ENCODE data around the gene CNEP1R1.

CNEP1R1 gene, protein sequence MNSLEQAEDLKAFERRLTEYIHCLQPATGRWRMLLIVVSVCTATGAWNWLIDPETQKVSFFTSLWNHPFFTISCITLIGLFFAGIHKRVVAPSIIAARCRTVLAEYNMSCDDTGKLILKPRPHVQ
- total RNA-seq, result 11.3 to 33.5 (median 26.4) reads per million in 9 experiments

- H3K9me3 Mint-ChIP-seq, result no peaks in the 10 kb centered on the region
- peak within 1 kb of the TSS; percentile 90 to 96 for H3K4me3 Mint-ChIP-seq
- ATAC-seq (replicated peaks) (peak; percentile 97), DNase-seq (peak; percentile 93 to 98 (median 96))
- peaks cover 20% of the 10 kb centered on the region for H3K36me3 Mint-ChIP-seq (ENCODE audit: insufficient read depth)
- no peaks in the 10 kb centered on the region for H3K27me3 Mint-ChIP-seq
- peak within 1 kb of the TSS; percentile 93 to 94 for H3K27ac Mint-ChIP-seq
- peaks cover 5 to 15% of the 10 kb centered on the region in 2 donors for H3K4me1 Mint-ChIP-seq (ENCODE audit: low read depth in 2 of 2)
Observed at GRCh38 chr16:50024684-50025536, at the start of gene CNEP1R1. TSS of gene CNEP1R1 (plus strand) at chr16:50025225. CDS start at chr16:50025316, 91 bp downstream.

DNA sequence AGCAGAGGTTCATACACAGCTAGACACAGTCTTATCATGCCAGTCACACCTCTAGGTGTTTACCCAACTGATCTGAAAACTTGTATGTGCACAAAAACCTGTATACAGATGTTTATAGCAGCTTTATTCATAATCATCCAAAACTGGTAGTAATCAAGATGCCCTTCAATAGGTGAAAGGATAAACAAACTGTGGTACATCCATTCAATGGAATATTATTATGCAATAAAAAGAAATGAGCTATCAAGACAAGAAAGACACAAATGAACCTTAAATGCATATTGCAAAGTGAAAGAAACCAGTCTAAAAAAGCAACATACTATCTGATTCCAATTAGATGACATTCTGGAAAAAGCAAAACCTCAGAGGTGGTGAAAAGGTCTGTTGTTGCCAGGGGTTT is 47.6 kb upstream of the CNEP1R1 start:
- H3K4me1 Mint-ChIP-seq (ENCODE audit: low read depth in 2 of 2), result no peaks in the 10 kb centered on the region
- no peaks in the 10 kb centered on the region for H3K9me3 Mint-ChIP-seq
- DNase-seq (no peak), ATAC-seq (replicated peaks) (no peak)
- peaks cover 13 to 18% of the 10 kb centered on the region in 2 donors for H3K27me3 Mint-ChIP-seq
- no peak overlapping the region for H3K27ac Mint-ChIP-seq
- no peaks in the 10 kb centered on the region for H3K36me3 Mint-ChIP-seq (ENCODE audit: insufficient read depth)
- no peak overlapping the region for H3K4me3 Mint-ChIP-seq

- Mint-ChIP-seq H3K27ac (no peak overlapping the region), H3K9me3 (no peaks in the 10 kb centered on the region), H3K4me1 (ENCODE audit: low read depth in 2 of 2) (no peaks in the 10 kb centered on the region), H3K27me3 (peaks cover 0 to 7% of the 10 kb centered on the region in 2 donors), H3K36me3 (ENCODE audit: insufficient read depth) (no peaks in the 10 kb centered on the region), H3K4me3 (no peak overlapping the region)
- DNase-seq (no peak), ATAC-seq (replicated peaks) (no peak)
Observed at GRCh38 chr16:49978569-49979326, 46.3 kb upstream of the CNEP1R1 start.

DNA sequence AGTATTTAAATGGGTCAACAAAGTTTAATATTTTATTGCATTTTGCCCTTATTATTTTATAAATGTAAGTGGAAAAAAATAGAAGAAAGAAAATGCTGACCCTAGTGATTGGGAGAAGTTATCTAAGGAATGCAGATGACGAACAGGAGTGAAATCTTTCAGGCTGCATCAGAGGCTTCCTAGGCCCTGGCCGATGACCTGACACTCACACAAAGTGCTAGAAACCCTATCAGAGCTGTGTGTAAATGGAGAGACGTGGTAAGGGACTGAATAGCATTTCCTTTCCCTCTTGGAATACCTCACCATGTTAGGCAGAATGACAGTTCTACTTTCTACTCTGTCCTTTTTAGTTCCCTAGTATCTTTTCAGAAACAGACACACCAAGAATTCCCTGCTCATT is 44.9 kb upstream of the CNEP1R1 start:
- ATAC-seq (replicated peaks), result no peak

GRCh38 chr16:49986351-49987124 is 38.5 kb upstream of the CNEP1R1 start:
- ATAC-seq (replicated peaks), result no peak
- no peaks in the 10 kb centered on the region for H3K36me3 Mint-ChIP-seq (ENCODE audit: insufficient read depth)
- H3K27ac Mint-ChIP-seq, result no peak overlapping the region
- H3K27me3 Mint-ChIP-seq, result no peaks in the 10 kb centered on the region
- H3K4me1 Mint-ChIP-seq (ENCODE audit: low read depth in 2 of 2), result peaks cover 0 to 3% of the 10 kb centered on the region in 2 donors
- H3K9me3 Mint-ChIP-seq, result no peaks in the 10 kb centered on the region
- no peak for DNase-seq
- no peak overlapping the region for H3K4me3 Mint-ChIP-seq

More for the DNA sequence above, 44.9 kb upstream of the CNEP1R1 start:
- H3K9me3 Mint-ChIP-seq, result no peaks in the 10 kb centered on the region
- no peak for DNase-seq
- H3K36me3 Mint-ChIP-seq (ENCODE audit: insufficient read depth), result no peaks in the 10 kb centered on the region
- no peak overlapping the region for H3K27ac Mint-ChIP-seq
- no peak overlapping the region for H3K4me3 Mint-ChIP-seq
- no peaks in the 10 kb centered on the region for H3K4me1 Mint-ChIP-seq (ENCODE audit: low read depth in 2 of 2)
- H3K27me3 Mint-ChIP-seq, result peaks cover 0 to 7% of the 10 kb centered on the region in 2 donors

GRCh38 chr16:49987381-49987780 is 37.6 kb upstream of the CNEP1R1 start:
- Mint-ChIP-seq H3K4me3 (no peak overlapping the region), H3K4me1 (ENCODE audit: low read depth in 2 of 2) (peaks cover 0 to 3% of the 10 kb centered on the region in 2 donors), H3K36me3 (ENCODE audit: insufficient read depth) (no peaks in the 10 kb centered on the region), H3K27ac (no peak overlapping the region), H3K27me3 (no peaks in the 10 kb centered on the region), H3K9me3 (no peaks in the 10 kb centered on the region)
- DNase-seq (no peak), ATAC-seq (replicated peaks) (no peak)

DNA sequence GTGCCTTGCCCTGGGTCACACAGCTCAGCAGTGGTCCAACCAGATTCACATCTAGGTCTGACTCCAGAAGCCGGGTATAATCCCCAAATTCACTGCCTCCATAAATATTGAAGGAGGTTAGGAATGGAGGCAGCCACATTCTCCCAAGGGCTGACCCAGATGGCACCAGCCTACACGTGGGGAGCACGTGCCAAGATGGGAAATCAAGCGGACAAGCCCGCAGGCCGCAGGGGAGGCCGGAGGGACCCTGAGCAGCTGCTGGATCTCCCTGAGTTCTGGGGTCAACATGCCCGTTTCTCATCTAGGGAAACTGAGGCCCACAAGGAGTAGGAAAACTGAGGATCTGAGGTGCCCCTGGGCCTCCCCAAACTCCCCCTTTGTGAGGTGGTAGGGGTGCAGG is 32.2 kb upstream of the CNEP1R1 start:
- no peak overlapping the region for H3K27ac Mint-ChIP-seq
- no peaks in the 10 kb centered on the region for H3K36me3 Mint-ChIP-seq (ENCODE audit: insufficient read depth)
- H3K4me3 Mint-ChIP-seq, result no peak overlapping the region
- H3K4me1 Mint-ChIP-seq (ENCODE audit: low read depth in 2 of 2), result peaks cover 0 to 2% of the 10 kb centered on the region in 2 donors
- H3K27me3 Mint-ChIP-seq, result peaks cover 5 to 27% of the 10 kb centered on the region in 2 donors
- DNase-seq (no peak), ATAC-seq (replicated peaks) (no peak)
- no peaks in the 10 kb centered on the region for H3K9me3 Mint-ChIP-seq

- no peaks in the 10 kb centered on the region for H3K9me3 Mint-ChIP-seq
- no peak overlapping the region for H3K27ac Mint-ChIP-seq
- DNase-seq (no peak), ATAC-seq (replicated peaks) (no peak)
- peaks cover 5 to 27% of the 10 kb centered on the region in 2 donors for H3K27me3 Mint-ChIP-seq
- no peak overlapping the region for H3K4me3 Mint-ChIP-seq
- H3K36me3 Mint-ChIP-seq (ENCODE audit: insufficient read depth), result no peaks in the 10 kb centered on the region
- H3K4me1 Mint-ChIP-seq (ENCODE audit: low read depth in 2 of 2), result no peaks in the 10 kb centered on the region
Observed at GRCh38 chr16:49993579-49993978, 31.4 kb upstream of the CNEP1R1 start.

DNA sequence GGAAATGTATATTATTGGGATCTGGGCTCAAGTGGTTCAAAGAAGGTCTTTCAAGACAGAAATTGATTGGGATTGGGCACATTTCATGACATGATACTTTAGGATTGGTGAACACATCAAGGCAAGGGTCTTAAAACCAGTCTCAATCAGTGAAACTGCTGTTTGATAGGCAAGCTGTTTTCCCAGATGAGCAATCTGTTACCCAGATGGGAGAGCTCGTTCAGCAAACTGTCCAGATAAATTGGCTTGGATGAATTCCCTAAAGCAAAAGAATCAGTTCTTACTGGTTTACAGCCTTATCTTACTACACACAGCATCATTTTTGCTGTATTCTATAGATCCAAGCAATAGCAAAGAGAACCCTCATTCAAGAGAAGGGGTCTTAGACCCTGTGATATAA is 31.0 kb upstream of the CNEP1R1 start:
- Mint-ChIP-seq H3K36me3 (ENCODE audit: insufficient read depth) (no peaks in the 10 kb centered on the region), H3K4me3 (no peak overlapping the region), H3K9me3 (no peaks in the 10 kb centered on the region), H3K27ac (no peak overlapping the region), H3K4me1 (ENCODE audit: low read depth in 2 of 2) (no peaks in the 10 kb centered on the region), H3K27me3 (peaks cover 7 to 31% of the 10 kb centered on the region in 2 donors)
- ATAC-seq (replicated peaks) (no peak), DNase-seq (no peak)

- Mint-ChIP-seq H3K36me3 (ENCODE audit: insufficient read depth) (no peaks in the 10 kb centered on the region), H3K27me3 (peaks cover 14 to 39% of the 10 kb centered on the region in 2 donors), H3K4me3 (no peak overlapping the region), H3K4me1 (ENCODE audit: low read depth in 2 of 2) (no peaks in the 10 kb centered on the region), H3K27ac (peak overlapping the region in 1 of 2 donors; percentile 41), H3K9me3 (no peaks in the 10 kb centered on the region)
- ATAC-seq (replicated peaks) (no peak), DNase-seq (no peak)
Observed at GRCh38 chr16:49995720-49996119, 29.3 kb upstream of the CNEP1R1 start.

DNA sequence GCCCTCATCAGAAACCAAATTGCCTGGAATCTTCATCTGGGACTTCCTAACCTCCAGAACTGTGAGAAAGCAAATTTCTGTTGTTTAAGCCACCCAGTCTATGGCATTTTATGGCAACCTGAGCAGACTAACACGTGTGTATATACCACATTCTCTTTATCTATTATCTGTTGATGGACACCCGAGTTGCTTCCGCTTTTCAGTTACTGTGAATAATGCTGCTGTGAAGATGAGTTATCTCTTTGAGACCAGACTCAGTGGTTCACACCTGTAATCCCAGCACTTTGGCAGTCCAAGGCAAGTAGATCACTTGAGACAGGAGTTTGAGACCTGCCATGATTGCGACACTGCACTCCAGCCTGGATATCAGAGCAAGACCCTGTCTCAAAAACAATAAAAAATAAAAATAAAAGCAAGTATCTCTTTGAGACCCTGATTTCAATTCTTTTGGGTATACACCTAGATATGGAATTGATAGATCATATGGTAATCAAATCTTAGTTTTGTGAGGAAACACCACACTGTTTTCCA is 27.2 kb upstream of the CNEP1R1 start:
- Mint-ChIP-seq H3K9me3 (no peaks in the 10 kb centered on the region), H3K4me3 (no peak overlapping the region)

DNA sequence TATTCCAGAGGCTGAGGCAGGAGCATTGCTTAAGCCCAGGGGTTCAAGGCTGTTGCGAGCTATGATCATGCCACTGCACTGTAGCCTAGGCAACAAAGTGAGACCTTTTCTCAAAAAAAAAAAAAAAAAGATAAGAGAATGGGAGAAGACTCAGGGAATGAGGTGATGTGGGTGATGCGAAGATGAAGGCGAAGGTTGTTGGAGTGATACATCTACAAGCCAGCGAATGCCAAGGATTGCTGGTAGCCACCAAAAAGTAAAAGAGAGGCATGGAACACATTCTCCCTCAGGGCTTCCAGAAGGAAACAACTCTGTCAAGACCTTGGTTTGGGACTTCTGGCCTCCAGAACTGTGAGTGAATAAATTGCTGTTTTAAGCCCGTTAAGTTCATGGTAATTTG is 26.0 kb upstream of the CNEP1R1 start:
- no peak for DNase-seq
- no peak for ATAC-seq (replicated peaks)
- Mint-ChIP-seq H3K4me1 (ENCODE audit: low read depth in 2 of 2) (no peaks in the 10 kb centered on the region), H3K36me3 (ENCODE audit: insufficient read depth) (no peaks in the 10 kb centered on the region), H3K27me3 (peaks cover 30 to 54% of the 10 kb centered on the region in 2 donors), H3K4me3 (no peak overlapping the region), H3K27ac (no peak overlapping the region), H3K9me3 (no peaks in the 10 kb centered on the region)

More for the DNA sequence above, 27.2 kb upstream of the CNEP1R1 start:
- H3K4me1 Mint-ChIP-seq (ENCODE audit: low read depth in 2 of 2), result no peaks in the 10 kb centered on the region
- H3K27me3 Mint-ChIP-seq, result peaks cover 22 to 46% of the 10 kb centered on the region in 2 donors
- ATAC-seq (replicated peaks) (no peak), DNase-seq (no peak)
- no peak overlapping the region for H3K27ac Mint-ChIP-seq
- H3K36me3 Mint-ChIP-seq (ENCODE audit: insufficient read depth), result no peaks in the 10 kb centered on the region

DNA sequence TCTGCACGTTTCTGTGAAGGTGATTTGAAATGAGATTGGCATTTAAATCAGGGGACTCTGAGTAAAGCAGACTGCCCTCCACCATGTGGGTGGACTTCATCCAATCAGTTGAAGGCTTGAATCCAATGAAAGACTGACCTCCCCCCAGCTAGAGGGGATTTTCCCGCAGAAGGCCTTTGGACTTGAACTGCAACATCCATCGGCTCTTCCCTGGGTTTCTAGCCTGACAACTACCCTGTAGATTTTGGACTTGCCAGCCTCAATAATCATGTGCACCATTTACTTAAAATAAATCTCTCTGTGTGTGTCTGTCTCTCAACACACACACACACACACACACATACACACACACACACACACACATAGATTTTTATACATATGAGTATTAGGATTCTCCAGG is 23.9 kb upstream of the CNEP1R1 start:
- H3K4me1 Mint-ChIP-seq (ENCODE audit: low read depth in 2 of 2), result no peaks in the 10 kb centered on the region
- DNase-seq (no peak), ATAC-seq (replicated peaks) (no peak)
- no peak overlapping the region for H3K27ac Mint-ChIP-seq
- H3K27me3 Mint-ChIP-seq, result peaks cover 41 to 56% of the 10 kb centered on the region in 2 donors
- H3K9me3 Mint-ChIP-seq, result no peaks in the 10 kb centered on the region
- H3K36me3 Mint-ChIP-seq (ENCODE audit: insufficient read depth), result no peaks in the 10 kb centered on the region
- H3K4me3 Mint-ChIP-seq, result no peak overlapping the region
